GM21737 (cell line): ENCODE results near the gene SHC3.

Source experiments
- ATAC-seq: cut with Tn5 transposase; IDR thresholded peaks from one replicate; pipeline ENCODE4 v1.9.1; 2021; ENCODE audit warnings: mild to moderate bottlenecking, moderate library complexity; ENCODE audit not compliant: unreplicated experiment

Gene SHC3

DNA sequence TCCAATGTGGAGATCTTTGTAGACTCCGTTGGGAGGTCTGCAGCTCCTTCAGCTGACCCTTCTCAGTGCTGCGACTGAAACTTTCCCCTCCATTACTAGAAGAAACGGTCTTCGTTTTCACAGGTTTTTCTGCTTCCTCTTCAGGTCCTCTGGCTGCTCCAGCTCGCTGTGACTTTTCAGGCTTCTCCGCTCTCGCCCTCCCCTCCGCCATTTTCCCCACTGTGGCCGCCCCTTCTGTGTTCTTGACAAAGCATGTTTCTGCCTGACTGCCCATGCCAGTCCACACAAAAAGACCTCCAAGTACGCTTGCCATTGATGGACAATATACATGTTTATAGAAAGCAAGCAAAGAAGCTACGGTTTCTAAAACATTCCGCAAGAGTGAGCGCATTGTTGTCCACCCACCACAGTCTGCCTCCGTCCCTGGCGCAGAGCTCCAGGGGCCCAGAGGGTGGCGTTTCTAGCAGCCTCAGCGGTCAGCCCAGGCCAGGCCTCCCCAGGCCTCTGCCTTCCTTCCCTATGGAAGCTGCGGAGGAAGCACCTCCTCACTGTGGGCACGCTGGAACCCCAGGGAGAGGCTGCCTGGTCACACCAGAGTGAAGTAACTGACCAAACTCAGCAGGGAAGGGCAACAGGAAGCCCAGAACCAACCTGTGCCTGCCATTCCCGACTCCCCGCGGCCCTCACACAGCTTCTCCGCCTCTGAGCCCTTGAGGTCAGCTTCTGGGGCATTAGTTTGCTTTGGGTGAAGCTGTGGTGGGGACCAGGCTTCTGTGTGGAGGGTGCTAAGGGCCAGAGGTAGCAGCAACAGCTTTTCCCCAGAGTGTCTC is 207.3 kb downstream of the SHC3 start:
- ATAC-seq = no peak

GRCh38 chr9:88969646-88970373 is 208.8 kb downstream of the SHC3 start:
- no peak for ATAC-seq

DNA sequence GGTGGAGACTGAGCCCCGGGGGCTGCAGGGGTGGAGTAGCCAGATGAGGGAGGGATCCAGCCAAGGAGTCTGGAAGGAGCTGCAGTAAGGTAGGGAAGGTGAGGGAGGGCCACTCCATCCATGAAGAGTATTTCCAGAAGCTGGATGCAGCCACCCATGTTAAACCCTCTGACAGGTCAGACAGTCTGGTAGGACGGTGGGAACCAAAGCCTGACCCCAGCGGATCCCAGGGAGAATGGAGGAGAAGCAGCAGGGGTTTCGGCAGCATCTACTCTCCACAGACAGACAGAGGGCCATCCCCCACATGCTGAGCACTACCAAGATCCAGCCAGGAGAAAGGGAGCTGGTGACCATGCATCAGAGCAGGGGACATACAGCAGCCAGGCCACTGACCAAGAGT is 209.8 kb downstream of the SHC3 start:
- ATAC-seq = no peak

DNA sequence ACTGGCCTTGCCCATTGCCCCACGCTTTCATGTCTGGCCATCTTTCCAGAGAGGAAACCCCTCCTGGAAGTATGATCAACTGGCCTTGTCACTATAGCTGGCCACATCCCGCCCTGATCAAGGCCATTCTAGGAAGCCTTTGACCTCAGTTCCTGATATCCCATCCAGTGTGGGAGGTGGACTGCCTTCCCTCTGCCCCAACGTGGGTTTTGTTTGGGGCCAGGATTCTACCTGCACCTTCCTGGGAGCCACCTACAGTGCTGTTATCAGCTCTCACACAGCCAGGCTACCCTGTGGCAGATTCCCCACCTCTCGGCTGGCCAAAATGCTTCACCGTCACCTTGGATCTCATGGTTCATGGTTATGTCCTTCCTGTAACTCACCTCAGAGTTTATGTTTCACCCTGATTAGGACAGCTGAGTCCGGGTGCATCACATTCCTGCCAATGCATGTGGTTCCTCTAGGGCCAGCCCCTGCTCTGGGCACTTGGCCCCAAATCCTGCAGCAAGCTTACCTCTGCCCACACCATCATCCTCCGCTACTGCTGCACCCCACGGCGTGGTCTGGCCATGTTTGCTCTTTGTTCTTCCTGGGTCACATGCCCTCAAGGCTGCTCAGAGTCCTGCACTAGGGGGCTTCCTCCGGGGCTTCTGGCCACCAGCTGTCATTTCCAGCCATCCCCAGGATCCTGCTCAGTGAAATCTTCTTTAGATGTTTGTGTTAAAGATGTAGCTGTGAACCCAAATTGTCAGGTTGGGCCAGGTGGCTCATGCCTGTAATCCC is 211.5 kb downstream of the SHC3 start:
- ATAC-seq = no peak

- ATAC-seq = no peak
Measured at GRCh38 chr9:88965473-88965872, 213.1 kb downstream of the SHC3 start.

GRCh38 chr9:88960632-88961031 is 218.0 kb downstream of the SHC3 start:
- no peak for ATAC-seq

- no peak for ATAC-seq
Measured at GRCh38 chr9:88959727-88960469, 218.7 kb downstream of the SHC3 start.

DNA sequence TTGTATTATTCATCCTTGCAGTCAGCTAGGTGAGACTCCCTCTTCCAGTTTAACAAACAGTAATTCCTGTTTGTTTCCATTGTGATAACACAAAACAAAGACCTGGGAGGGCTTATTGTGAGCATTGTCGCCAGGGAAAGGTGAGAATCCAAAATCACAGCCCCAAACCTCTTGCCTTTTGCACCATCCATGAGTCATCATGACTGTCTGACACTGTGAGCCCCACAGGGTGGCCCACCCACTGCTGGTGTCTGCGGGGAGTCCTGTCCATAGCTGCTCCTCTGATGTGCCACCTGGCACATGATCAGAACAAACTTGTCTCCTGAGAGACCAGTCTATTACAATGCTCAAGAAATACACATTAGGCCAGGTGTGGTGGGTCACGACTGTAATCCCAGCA is 221.1 kb downstream of the SHC3 start:
- no peak for ATAC-seq
